NCI-H1417 treated with DMSO at 0.1 percent for 48 hours (cell line): ENCODE results near the gene SBNO2.

Source experiments
- DNase-seq: peaks from one replicate; lab custom pipeline; 2025; lab: John Stamatoyannopoulos, UW

Gene SBNO2

GRCh38 chr19:1105873-1106840 lies 67.9 kb downstream of the SBNO2 start:
- DNase-seq = no peak

- DNase-seq = no peak
These were observed 68.8 kb downstream of the SBNO2 start for GRCh38 chr19:1105008-1105872.

GRCh38 chr19:1104311-1105007 lies 69.6 kb downstream of the SBNO2 start:
- no peak for DNase-seq

- DNase-seq = peak; percentile 99
These were observed 70.3 kb downstream of the SBNO2 start, which contains the start of gene GPX4 for GRCh38 chr19:1103708-1104310. Gene GPX4, plus strand, starts transcription at chr19:1103994. Its CDS starts 50 bp downstream, at chr19:1104044.

GRCh38 chr19:1103132-1103707 lies 70.8 kb downstream of the SBNO2 start:
- DNase-seq = no peak

- DNase-seq = no peak
These were observed 71.5 kb downstream of the SBNO2 start for GRCh38 chr19:1102407-1103131.

- no peak for DNase-seq
These were observed 72.8 kb downstream of the SBNO2 start for GRCh38 chr19:1101337-1101698.

- DNase-seq = peak; percentile 94
These were observed 75.7 kb downstream of the SBNO2 start for GRCh38 chr19:1098177-1099051.

GRCh38 chr19:1097810-1098176 lies 76.3 kb downstream of the SBNO2 start:
- no peak for DNase-seq

- peak; percentile 98 for DNase-seq
These were observed 78.9 kb downstream of the SBNO2 start, which contains the start of gene POLR2E for GRCh38 chr19:1094978-1095701. Gene POLR2E, minus strand, starts transcription at chr19:1095375. Its CDS starts 60 bp downstream, at chr19:1095315.

- no peak for DNase-seq
These were observed 79.5 kb downstream of the SBNO2 start for GRCh38 chr19:1094655-1094977.

- DNase-seq = no peak
These were observed 80.1 kb downstream of the SBNO2 start for GRCh38 chr19:1093811-1094553.

GRCh38 chr19:1093330-1093729 lies 80.7 kb downstream of the SBNO2 start:
- DNase-seq = no peak

GRCh38 chr19:1091544-1092175 lies 82.4 kb downstream of the SBNO2 start:
- no peak for DNase-seq

- DNase-seq = no peak
These were observed 83.1 kb downstream of the SBNO2 start for GRCh38 chr19:1090731-1091543.

GRCh38 chr19:1089891-1090290 lies 84.2 kb downstream of the SBNO2 start:
- DNase-seq = no peak
